DMS153 treated with DMSO at 0.1 percent for 48 hours (cell line): ENCODE data around the gene GUCA2A.

Source experiments
- DNase-seq: peaks from one replicate; lab custom pipeline; 2025; ENCODE audit not compliant: unreplicated experiment; lab: John Stamatoyannopoulos, UW

GUCA2A gene

DNA sequence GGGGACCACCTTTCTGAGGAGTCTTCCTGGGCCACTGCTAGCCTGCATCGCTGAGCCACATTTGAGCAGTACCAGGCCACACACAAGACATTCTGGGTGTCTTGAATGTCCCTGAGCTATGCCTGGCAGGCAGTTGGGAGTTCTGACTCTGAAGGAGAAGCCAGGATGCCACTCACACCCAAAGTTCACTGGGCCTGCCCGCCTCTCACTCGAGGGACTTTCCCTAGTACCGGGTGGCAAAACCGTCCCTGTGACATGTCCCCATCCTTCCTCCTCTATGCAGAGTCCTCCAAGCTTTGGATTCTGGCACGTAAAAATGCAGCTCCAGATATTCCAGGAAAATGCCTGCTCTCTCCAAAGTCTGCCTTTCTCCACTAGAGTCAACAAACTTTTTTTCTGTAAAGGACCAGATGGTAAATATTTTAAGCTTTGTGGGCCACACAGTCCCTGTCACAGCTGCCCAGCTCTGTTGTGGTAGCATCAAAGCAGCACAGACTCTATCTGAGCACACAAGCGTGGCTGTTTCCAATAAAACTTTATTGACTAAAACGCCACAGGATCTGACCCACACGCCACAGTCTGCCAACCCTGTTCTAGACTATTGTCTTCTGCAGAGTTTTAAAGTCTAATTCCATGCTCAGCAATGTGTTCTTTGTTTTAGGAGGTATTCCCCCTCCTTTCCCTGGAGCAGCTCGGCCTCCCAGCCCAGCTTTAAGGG, 30.6 kb downstream of the GUCA2A start:
- no peak for DNase-seq

- no peak for DNase-seq
These were observed 31.2 kb downstream of the GUCA2A start for GRCh38 chr1:42133390-42133789.

- no peak for DNase-seq
These were observed 34.4 kb downstream of the GUCA2A start for GRCh38 chr1:42130061-42130660.

GRCh38 chr1:42128964-42129363, 35.6 kb downstream of the GUCA2A start:
- DNase-seq, result no peak

- DNase-seq, result no peak
These were observed 36.0 kb downstream of the GUCA2A start for GRCh38 chr1:42128499-42128898.

GRCh38 chr1:42127767-42128166, 36.8 kb downstream of the GUCA2A start:
- DNase-seq, result no peak

DNA sequence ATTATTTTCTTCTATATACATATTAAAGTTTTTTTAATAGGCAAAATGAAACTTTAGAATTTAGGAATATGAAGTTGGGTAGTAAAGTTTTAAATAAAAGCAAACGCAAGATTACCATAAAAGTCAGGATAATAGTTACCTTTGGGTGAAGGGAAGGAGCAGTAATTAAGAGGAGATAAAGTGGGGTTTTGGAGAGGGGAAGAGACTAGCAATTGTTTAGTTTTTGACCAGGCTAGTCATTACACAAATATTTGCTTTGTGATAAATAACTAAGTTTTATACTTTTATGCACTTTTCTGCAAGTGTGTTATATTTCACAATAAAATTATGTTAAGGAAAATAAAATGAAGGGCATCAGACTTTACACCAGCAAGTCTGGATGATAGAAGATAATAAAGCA, 39.0 kb downstream of the GUCA2A start:
- DNase-seq, result no peak

GRCh38 chr1:42122408-42122807, 42.1 kb downstream of the GUCA2A start:
- DNase-seq, result no peak

- DNase-seq, result no peak
These were observed 46.4 kb downstream of the GUCA2A start for GRCh38 chr1:42118125-42118524.

DNA sequence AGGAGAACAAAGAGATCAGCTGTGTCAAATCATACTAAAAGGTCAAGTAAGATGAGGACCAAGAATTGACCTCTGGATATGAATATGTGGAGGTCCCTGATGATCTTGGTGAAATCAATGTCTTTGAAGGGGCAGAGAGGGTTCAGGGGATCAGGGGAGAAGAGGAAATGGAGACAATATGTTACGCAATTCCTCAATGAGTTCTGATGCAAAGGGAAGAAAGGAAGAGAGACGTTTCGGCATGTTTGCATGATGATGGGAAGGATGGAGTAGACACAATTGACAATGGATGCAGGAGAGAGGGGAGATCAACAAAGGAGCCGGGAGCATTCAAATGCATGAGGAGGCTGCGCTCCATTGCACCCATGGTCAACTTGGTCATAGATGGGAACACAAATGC, 47.3 kb downstream of the GUCA2A start:
- DNase-seq, result no peak

DNA sequence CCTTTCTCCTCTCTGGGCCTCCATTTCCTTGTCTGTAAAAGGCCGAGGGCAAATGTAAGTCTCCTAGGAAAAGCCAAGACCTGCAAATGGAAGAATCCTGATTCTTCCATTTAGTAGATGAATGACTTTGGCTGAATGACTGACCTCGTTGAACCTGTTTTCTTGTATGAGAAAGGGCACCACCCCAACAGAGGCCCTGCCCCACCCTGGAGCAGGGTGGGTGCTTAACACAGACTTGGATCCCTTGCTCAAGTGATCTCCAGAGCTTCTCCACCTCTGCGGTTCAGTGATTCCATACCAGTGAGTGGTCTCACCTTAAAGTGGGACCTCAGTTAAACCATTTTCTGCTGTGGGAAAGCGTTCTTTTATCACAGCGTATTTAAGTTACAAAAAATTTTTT, 50.3 kb downstream of the GUCA2A start:
- no peak for DNase-seq
